Middle frontal gyrus (tissue), 1 donor: ENCODE results near the gene ANTXR2.
"Not testable (repeated sequence)": the region's sequence is repeated elsewhere in the genome, so short reads cannot be mapped to it uniquely, and the experiment has no call there.

Source experiments
- DNase-seq: peaks from one replicate; pipeline ENCODE4 v3.0.0-alpha.2; 2015; ENCODE audit warnings: low spot score; ENCODE audit errors: extremely low spot score

The ANTXR2 gene

DNA sequence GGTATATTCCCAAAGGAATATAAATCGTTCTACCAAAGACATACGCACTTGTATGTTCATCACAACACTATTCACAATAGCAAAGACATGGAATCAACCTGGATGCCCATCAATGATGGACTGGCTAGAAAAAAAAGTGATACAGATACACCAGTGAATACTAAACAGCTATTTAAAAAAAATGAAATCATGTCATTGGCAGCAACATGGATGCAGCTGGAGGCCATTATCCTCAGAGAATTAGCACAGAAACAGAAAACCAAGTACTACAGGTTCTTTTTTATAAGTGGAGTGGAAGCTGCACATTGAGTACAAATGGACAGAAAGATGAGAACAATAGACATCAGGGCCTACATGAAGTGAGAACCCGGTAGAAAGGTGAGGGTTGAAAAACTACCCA is 81.4 kb downstream of the ANTXR2 start:
- no peak for DNase-seq

DNA sequence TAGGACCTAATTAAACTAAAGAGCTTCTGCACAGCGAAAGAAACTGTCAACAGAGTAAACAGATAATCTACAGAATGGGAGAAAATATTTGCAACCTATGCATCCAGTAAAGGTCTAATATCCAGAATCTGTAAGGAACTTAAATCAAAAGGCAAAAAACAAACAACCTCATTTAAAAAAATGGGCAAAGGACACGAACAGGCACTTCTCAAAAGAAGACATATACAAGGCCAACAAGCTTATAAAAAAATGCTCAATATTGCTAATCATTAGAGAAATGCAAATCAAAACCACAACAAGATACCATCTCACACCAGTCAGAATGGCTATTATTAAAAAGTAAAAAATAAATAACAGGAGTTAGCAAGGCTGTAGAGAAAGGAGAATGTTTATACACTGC is 81.9 kb downstream of the ANTXR2 start:
- DNase-seq = not testable (repeated sequence)

DNA sequence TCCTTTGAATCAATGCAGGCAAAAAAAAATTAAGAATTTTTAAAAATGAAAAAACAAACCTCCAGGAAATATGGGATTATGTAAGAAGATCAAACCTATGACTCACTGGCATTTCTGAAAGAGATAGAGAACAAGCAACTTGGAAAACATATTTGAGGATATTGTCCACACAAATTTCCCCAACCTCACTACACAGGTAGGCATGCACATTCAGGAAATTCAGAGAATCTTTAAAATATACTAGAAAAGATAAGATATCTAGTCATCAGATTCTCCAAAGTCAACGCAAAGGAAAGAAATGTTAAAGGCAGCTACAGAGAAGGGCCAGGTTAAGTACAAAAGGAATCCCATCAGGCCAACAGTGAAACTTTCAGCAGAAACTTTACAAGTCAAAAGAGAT is 85.6 kb downstream of the ANTXR2 start:
- no peak for DNase-seq

DNA sequence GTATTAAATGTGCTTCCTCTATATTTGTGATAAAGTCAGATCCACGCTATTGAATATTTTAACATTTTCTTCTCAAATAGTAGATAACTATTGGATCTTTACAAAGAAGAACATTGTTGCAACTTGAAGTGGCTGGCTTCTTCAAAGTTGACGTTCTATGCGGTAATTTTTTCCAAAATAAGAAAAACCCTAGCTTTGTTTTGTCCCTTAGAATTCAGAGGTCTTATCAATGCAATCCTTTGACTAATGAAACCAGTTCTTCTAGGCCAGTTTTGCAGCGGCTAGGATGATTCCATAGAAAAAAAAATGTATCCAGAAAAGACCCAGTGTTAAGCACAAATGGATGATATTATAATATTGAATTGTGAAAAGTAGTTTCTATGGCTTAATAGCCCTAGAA is 89.6 kb downstream of the ANTXR2 start:
- DNase-seq = no peak

DNA sequence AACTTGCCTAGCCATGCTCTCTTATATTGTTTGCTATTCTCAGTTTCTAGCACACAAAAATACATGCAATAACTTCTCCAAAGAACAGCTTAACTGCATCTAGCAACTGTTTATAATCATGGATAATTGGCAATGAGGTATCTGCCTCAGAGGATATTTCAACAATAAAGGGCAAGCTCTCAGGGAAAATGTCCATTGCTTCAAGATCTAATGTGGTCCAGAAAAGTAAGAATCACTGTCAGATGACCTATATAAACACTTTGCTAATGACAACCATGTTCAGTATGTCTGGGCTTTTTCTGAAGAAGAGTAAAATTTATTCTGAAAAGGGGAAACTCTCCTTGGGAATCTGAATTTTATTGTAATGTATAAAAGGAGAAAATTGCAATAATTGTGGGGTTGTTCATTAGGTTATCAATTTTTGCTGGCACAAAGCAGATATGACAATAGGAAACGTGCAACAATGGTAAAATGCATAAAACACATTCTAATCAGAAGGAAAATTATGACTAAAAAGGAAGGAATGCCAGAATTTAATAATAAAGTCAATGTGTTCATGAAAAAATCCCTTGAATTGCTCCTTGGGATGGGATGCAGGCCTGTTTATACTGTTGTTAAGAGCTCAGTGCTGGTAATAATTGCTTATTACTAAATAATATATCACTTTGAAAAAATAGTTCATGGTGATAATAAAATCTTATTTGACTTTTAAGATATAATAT is 90.3 kb downstream of the ANTXR2 start:
- DNase-seq = no peak

DNA sequence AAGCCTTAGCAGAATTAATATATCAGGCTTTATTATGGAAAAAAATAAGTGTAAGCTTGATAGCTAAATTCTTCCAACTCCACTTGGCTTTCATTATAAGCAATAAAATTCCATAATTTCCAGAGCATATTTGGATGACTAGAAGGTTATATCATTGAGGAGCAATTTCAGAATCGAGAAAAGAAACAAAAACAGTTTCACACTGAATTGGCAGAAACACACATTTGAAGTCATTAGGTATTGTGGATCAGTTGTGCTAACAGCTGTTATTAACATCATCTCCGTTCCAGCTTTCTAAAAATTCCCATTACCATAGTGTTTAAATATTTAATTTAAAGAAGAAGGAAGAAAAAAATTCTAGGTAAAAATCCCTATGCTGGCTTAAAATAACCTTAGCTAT is 92.6 kb downstream of the ANTXR2 start:
- DNase-seq = no peak

DNA sequence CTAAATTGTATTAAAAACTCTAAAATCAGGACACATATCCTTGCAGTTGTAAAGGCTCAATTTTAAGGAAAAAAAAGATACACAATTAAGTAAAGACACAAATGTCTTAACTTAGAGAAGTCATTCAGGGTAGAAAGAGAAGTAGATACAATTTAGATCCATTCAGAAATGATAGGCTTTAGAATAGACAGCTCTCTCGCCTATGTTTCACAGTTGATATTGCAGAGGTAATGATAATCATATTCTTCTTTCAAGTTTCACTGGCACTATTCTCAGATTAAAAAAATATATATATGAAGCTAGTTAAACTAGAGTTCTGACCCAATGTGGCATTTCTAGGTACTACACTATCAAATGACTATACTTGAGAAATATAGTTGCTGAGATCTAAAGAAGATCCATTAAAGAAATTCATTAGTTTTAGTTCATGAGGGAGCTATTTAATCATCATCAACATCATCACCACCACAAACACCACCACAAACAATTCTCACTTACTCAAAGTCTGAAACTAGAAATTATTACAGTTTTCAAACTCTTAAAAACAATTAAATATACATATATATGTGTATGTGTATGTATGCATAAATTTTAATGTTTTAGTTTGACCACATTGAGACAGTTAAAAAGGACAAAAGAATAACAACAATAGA is 93.1 kb downstream of the ANTXR2 start:
- DNase-seq = no peak

DNA sequence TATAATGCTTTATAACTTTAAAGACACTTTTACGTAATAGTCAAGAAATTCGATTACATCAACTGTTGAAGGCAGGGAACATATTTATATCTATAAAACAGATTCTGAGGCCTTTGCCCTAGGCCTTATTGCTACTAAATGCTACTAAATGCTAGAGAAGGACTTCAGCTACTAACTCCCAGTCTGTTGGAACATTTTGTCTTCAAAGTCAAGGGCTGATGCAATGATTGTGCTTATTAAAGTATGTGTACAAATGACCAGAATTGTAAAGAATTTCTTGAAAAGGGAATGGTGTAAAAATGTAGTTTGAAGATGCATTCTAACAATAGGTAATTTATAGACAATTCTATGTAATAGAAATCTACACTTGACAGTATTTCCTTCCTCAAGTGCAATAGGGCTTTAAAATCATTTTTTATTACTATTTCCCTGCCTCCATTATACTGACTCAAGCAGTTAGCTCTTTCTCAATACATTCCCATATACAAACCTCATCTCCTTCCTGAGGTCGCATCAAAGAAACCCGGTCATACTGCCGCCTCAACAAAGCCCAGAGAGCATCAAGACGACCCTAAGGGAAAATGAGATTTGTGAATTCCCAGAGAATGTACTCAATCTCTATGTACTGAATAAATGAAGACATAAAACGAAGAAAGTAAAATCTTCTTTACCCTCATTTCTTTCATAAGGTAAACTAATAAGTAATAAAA is 95.7 kb downstream of the ANTXR2 start:
- DNase-seq = no peak

DNA sequence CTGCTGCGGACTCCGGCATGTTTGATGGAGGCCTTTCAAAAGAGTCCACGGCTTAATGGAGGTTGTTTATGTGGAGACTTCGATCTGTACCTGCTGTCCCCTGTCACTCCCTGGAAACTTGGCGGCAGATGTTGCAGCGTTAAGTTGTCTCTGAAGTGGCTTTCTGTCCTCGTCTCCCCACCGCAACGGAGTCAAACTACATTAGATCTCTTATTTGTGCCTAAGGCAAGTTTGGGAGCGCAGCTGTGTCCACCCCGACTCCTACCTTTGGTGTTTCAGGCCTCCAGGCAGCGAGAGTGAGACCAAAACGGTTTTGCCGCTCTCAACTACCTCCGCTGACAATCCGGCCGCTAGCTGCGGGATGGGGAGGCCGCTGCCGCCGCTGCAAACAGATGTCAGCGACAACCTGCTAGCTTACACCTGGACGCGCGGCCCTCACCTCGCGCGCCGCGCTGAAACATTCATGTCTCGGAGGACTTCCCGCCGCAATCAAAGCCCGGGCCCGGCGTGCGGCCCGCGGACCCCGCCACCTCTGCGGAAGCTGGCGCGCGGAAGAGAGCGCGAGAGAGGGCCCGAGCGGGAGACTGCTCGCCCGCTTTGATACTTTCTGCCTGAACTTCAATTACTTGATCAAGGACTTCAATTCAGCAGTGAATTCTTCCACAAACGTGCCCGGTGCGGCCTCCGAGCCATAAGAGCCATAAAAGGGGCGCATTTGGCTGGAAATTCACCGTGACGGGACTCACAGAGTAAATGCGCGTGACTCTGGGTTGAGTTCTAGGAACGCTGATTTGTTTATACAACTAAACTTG is 108.4 kb downstream of the ANTXR2 start:
- no peak for DNase-seq

DNA sequence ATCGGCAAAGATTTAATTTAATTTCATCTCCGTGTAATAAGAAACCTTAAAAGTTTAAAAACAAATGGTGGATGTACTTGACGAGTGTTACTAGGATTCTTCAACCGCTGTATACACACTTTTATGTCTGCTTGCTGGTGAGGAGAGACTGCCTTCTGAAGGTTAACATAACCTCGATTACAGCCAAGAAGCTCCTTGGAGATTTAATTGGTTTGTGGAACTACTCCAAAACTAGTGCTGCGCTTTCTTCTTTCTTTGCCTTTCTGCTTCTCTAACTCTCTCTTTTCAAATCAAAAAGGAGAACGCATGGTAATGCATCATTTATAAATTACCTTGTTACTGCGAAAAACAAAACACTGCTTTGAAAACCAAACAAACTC is 109.0 kb downstream of the ANTXR2 start:
- DNase-seq = no peak

DNA sequence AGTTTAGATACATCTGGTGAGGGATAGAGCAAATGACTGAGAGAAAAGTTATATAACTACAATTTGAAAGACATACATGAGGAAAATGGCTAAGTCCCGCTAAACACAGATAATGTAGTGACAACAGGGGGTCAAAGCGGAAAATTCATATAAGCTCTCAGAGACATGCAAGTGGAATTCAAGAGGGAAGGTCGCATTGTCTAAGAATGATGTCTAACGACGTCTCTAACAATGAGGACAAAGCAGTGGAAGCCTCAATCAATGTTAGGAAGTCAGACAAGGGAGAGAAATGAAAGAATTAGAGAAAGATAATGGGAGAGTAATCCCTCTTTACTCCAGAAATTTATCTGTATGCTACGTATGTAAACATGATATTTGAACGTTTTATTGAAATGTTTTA is 113.4 kb downstream of the ANTXR2 start:
- DNase-seq = no peak

DNA sequence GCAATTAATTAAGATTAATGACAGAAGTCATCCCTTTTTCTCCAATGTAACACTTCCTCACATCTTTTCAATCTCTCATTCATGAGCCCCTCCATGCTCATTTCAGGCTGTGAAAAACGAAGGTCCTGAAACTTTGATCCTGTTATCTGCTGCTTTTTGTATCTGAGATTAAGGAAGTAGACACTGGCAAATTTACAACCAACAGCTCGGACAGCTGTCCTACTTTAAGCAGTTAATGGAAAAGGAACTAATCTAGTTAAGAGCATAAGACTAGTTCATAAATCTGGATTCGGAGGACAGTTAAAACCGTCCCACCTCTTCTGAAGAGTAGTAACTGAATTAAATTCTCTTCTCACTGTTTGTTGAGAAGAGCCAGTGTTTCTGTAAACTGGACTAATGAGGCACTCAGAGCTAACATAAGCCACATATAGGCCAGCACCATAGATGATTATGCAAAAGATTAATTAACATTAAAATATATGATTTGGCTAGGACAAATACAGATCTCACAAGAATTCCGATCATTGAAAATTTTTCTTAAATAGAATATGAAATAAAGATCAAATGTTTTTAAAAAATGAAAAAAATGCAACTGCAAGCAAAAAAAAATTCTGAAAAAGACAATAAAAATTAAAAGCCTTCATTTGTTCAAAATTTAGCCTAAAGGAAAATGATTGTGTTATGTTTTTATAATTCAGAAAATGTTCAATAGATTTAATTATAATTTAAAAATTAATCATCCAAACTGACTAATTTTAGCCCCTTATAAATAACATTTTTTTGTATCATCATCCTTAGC is 114.4 kb downstream of the ANTXR2 start:
- DNase-seq = no peak

DNA sequence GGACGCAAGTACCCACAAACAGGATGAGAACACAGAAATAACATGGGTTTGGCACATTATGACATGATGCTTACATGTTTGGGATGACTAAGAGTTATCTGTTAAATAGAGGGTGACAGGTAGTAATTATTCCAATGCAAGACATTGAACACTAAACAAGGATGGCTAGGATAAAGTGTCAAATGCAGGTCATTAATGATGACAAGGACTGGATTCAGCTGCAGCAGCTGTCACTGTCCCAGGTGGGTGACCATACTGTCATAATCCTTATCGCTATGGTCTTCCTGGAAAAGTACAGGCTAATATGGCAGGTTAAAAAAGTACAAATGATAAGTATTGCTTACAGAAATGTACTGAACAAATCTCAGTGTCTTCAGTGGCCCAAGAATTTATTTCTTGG is 123.9 kb downstream of the ANTXR2 start:
- no peak for DNase-seq

DNA sequence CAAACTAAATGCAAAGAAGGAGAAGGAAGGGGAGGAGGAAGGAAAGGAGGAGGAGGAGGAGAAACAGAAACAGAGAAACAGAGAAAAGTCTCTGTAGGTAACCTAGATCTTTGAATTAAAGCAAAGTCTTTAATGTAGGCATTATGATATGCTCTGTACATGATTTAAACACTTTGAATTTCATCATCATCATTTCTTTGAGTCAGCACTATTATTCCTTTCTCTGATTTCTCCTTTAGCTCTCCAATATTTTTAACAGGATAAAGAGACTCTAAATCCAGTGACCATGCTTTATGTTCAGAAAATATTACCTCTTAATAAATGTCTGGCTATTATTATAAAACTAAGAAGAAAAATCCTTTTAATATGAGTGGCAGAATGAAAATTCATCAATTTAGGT is 124.3 kb downstream of the ANTXR2 start:
- no peak for DNase-seq

DNA sequence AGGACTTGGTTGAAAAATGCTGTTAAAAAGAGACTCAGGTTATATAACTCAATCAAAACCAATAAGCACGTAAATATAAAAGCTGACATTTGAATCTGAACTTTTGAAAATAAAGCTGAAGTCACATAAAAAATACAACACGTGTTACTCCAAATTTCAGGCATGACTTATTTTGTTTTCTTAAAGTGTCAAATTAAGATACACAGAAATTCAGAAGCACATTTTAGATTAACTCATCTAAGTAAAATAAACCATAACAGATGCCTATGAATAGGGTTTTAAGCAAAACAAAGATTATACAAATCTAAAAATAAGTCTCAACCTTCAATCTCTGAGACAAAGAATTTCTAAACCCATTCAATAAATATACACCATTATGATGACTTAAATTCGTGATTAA is 124.8 kb downstream of the ANTXR2 start:
- no peak for DNase-seq

DNA sequence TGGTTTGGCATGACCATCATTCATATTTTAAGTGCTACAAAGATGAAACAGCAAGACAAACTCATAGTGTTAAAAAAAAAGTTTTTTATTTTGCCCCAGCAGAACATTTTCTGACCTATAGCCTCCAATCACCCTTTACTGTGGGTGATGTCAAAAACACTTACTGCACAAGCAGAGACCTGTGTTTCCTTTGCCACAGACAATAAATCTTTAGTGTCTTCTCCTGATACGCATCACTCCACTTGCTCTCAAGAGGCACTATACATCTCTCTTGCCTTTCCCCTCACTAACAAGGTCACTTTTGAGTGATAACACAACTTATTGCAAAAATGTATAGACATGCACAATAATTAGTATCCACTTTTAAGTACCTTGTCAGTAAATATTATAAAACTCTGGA is 125.6 kb downstream of the ANTXR2 start:
- no peak for DNase-seq

DNA sequence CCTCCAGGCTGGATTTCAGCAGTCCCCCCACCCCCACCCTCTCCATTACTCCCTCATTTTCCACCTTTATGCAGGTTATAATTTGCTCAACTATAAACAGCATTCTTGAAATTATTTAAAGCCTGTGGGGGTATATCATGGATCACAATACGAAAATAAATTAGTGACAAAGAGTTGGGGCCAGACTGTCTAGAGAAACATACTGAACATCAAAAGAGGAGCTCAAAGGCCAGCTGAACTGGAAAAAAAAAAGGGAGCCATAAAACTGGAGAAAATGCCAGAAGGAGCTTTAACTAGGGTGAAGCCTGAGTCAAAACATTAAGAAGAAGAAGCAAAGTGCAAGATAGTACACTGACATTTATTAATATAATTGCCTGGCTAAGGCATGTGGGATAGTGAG is 137.8 kb downstream of the ANTXR2 start:
- no peak for DNase-seq

DNA sequence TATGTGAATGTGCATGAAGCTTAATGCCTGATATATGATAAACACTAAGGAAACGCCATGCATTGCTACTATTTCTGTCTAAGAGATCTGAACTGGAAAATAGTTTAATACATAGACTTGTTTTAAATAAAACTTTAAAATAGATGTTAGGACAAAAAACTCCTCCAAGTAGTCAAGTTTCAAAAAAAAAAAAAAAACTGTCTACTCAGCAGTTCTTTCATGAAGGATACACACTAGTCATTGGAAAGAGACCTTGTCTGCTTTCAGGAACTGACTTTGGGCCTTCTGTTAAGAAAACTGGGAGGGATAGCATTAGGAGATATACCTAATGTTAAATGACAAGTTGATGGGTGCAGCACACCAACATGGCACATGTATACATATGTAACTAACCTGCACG is 138.4 kb downstream of the ANTXR2 start:
- no peak for DNase-seq

DNA sequence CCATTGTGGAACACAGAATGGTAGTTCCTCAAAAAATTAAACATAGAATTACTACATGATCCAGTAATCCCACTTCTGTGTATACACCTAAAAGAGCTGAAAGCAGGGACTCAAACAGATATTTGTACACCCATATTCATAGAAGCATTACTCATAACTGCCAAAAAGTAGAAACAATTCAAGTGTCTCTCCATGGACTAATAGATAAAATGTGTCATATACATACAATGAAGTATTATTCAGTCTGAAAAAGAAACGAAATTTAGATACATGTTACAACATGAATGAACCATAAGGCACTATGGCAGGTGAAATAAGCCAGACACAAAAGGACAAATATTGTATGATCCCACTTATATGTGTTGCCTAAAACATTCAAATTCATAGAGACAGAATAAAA is 145.1 kb downstream of the ANTXR2 start:
- DNase-seq = no peak

DNA sequence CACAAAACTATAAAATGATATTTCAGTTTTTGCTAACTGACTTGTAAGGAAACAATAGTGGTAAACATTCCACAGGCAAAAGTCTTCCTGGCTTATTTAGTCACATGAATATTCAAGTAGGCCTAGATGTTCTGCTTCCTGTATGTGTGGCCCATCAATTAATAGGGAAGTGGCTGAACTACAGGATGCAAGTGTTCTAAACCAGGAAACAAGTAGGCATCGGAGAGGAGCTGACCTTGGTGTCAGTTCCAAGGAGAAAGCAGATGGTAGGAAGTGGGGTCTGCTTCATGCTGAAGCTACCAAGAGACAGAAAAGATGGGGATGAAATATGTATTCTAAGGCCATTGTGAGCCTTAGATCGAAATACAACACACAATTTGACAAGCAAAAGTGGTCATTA is 149.7 kb downstream of the ANTXR2 start:
- no peak for DNase-seq

DNA sequence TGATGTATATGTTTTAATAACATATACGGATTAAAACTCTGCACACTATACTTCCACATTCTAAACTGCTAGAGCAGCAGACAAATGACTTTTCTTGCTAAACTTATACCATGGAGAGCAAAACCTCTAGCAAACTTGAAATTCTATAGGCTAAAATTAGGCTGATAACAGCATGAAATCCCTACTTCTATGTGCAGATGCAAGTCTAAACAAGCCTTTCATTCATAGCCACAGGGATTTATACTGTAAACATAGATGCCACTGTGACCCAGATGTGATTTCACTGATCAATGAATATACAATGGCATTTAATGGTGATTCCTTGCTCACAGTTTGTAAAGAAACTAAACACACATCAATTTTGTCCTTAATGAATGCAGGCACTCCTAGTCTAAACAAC is 151.0 kb downstream of the ANTXR2 start:
- no peak for DNase-seq
